Caki2 (cell line): Measurements from ENCODE around the gene PAF1. TPM values are rescaled to one million over a fixed set of nuclear protein-coding genes. Genes with fewer than 3 reads are reported as not detected.

Source experiments
- DNase-seq: peaks from one replicate; pipeline ENCODE4 v3.0.0-alpha.2; 2015; ENCODE audit warnings: low read depth
- in situ Hi-C: cut with HindIII; loops from 2 replicates; pipeline ENCODE4 v1.10.0; 2016; ENCODE audit warnings: low sequenced_read_pairs, low pct_unique_long_range_greater_than_20kb, mixed read lengths
- total RNA-seq: library from RNA; depleted of rRNA; stranded (reverse); fragments of >200 nt; shearing (Covaris generic); gene quantifications from 2 replicates; pipeline ENCODE4 v1.2.3, GENCODE V29; 2014; ENCODE audit warnings: low replicate concordance

Gene PAF1
- total RNA-seq, 1 experiment from 2014 or later, result 79.9 TPM

GRCh38 chr19:39370735-39371134 is 20.2 kb downstream of the PAF1 start:
- DNase-seq, result no peak
- in situ Hi-C loops, result no loop called here

- no peak for DNase-seq
- in situ Hi-C loops, result no loop called here
Measured at GRCh38 chr19:39369200-39369599, 21.7 kb downstream of the PAF1 start.

GRCh38 chr19:39365531-39365930 is 25.4 kb downstream of the PAF1 start:
- no peak for DNase-seq
- in situ Hi-C loops, result no loop called here

GRCh38 chr19:39363901-39364457 is 26.9 kb downstream of the PAF1 start:
- in situ Hi-C loops, result no loop called here
- no peak for DNase-seq

GRCh38 chr19:39362682-39363657 is 27.9 kb downstream of the PAF1 start:
- in situ Hi-C loops, result no loop called here
- DNase-seq, result peak; percentile 66

GRCh38 chr19:39360599-39360998 is 30.3 kb downstream of the PAF1 start:
- no peak for DNase-seq
- in situ Hi-C loops, result no loop called here

- in situ Hi-C loops, result no loop called here
- no peak for DNase-seq
Measured at GRCh38 chr19:39359026-39359425, 31.9 kb downstream of the PAF1 start.

GRCh38 chr19:39356647-39357046 is 34.3 kb downstream of the PAF1 start:
- in situ Hi-C loops, result no loop called here
- no peak for DNase-seq

GRCh38 chr19:39356073-39356472 is 34.8 kb downstream of the PAF1 start:
- no peak for DNase-seq
- in situ Hi-C loops, result no loop called here

GRCh38 chr19:39355253-39355652 is 35.7 kb downstream of the PAF1 start:
- in situ Hi-C loops, result no loop called here
- no peak for DNase-seq

- in situ Hi-C loops, result no loop called here
Measured at GRCh38 chr19:39352381-39353255, 38.3 kb downstream of the PAF1 start.

GRCh38 chr19:39351537-39352064 is 39.3 kb downstream of the PAF1 start:
- no peak for DNase-seq
- in situ Hi-C loops, result no loop called here

More at GRCh38 chr19:39352381-39353255, 38.3 kb downstream of the PAF1 start:
- no peak for DNase-seq

- in situ Hi-C loops, result no loop called here
Measured at GRCh38 chr19:39350156-39350555, 40.8 kb downstream of the PAF1 start.

GRCh38 chr19:39349326-39349725 is 41.6 kb downstream of the PAF1 start:
- in situ Hi-C loops, result no loop called here
- DNase-seq, result no peak

More at GRCh38 chr19:39350156-39350555, 40.8 kb downstream of the PAF1 start:
- no peak for DNase-seq

- in situ Hi-C loops, result no loop called here
- DNase-seq, result no peak
Measured at GRCh38 chr19:39347332-39348164, 43.4 kb downstream of the PAF1 start.

- DNase-seq, result no peak
- in situ Hi-C loops, result no loop called here
Measured at GRCh38 chr19:39345956-39346355, 45.0 kb downstream of the PAF1 start.

GRCh38 chr19:39342647-39343305 is 48.1 kb downstream of the PAF1 start:
- in situ Hi-C loops, result loop anchor here (5.0 kb wide), 1 partner anchor 50 kb away; the partner anchor contains the start of genes MED29 and PAF1
- no peak for DNase-seq
